ENCODE results near the gene ELOVL5.

ELOVL5 gene

DNA sequence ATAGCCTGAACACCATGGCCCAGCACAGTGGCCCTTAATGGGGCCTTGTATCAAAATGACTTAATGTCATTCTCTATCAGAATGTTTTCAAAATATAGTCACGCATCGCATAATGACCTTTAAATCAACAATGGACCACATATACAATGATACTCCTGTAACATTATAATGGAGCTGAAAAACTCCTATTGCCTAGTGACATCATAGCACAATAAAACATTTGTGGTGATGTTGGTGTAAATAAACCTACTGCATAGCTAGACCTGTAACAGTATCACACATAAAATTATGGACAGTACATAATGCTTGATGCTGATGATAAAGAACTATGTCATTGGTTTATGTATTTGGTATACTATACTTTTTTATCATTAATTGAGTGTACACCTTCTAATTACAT is 9.3 kb downstream of the ELOVL5 start:
- TF ChIP-seq, protein P1, sequence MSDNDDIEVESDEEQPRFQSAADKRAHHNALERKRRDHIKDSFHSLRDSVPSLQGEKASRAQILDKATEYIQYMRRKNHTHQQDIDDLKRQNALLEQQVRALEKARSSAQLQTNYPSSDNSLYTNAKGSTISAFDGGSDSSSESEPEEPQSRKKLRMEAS (IDR thresholded peaks at IDR 0.05), result no peak
- no peak for TF ChIP-seq EP300 (IDR thresholded peaks at IDR 0.05; ENCODE audit: borderline replicate concordance)
- TF ChIP-seq, protein P2, sequence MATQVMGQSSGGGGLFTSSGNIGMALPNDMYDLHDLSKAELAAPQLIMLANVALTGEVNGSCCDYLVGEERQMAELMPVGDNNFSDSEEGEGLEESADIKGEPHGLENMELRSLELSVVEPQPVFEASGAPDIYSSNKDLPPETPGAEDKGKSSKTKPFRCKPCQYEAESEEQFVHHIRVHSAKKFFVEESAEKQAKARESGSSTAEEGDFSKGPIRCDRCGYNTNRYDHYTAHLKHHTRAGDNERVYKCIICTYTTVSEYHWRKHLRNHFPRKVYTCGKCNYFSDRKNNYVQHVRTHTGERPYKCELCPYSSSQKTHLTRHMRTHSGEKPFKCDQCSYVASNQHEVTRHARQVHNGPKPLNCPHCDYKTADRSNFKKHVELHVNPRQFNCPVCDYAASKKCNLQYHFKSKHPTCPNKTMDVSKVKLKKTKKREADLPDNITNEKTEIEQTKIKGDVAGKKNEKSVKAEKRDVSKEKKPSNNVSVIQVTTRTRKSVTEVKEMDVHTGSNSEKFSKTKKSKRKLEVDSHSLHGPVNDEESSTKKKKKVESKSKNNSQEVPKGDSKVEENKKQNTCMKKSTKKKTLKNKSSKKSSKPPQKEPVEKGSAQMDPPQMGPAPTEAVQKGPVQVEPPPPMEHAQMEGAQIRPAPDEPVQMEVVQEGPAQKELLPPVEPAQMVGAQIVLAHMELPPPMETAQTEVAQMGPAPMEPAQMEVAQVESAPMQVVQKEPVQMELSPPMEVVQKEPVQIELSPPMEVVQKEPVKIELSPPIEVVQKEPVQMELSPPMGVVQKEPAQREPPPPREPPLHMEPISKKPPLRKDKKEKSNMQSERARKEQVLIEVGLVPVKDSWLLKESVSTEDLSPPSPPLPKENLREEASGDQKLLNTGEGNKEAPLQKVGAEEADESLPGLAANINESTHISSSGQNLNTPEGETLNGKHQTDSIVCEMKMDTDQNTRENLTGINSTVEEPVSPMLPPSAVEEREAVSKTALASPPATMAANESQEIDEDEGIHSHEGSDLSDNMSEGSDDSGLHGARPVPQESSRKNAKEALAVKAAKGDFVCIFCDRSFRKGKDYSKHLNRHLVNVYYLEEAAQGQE (IDR thresholded peaks at IDR 0.05; ENCODE audit: low read depth), result no peak
- TF ChIP-seq YY1 (IDR thresholded peaks at IDR 0.05; ENCODE audit: low read depth), result no peak
- TF ChIP-seq ZBTB7A (IDR thresholded peaks at IDR 0.05; ENCODE audit: low read depth), result no peak
- no peak for TF ChIP-seq TAF1 (IDR thresholded peaks at IDR 0.05; ENCODE audit: low read depth)
- TF ChIP-seq TEAD4 (IDR thresholded peaks at IDR 0.05), result no peak
- TF ChIP-seq EGR1 (IDR thresholded peaks at IDR 0.05), result no peak
- no peak for TF ChIP-seq TCF12 (IDR thresholded peaks at IDR 0.05; ENCODE audit: low read depth)
- TF ChIP-seq CEBPB (IDR thresholded peaks at IDR 0.05), result no peak
- TF ChIP-seq CREB1 (IDR thresholded peaks at IDR 0.05; ENCODE audit: low read depth), result no peak
- TF ChIP-seq FOXM1 (IDR thresholded peaks at IDR 0.05; ENCODE audit: borderline replicate concordance, low read depth), result no peak
- no peak for TF ChIP-seq NFIC (IDR thresholded peaks at IDR 0.05)
- TF ChIP-seq RAD21 (IDR thresholded peaks at IDR 0.05; ENCODE audit: low read depth), result no peak
- TF ChIP-seq, protein P3, sequence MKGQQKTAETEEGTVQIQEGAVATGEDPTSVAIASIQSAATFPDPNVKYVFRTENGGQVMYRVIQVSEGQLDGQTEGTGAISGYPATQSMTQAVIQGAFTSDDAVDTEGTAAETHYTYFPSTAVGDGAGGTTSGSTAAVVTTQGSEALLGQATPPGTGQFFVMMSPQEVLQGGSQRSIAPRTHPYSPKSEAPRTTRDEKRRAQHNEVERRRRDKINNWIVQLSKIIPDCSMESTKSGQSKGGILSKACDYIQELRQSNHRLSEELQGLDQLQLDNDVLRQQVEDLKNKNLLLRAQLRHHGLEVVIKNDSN (IDR thresholded peaks at IDR 0.05), result no peak

DNA sequence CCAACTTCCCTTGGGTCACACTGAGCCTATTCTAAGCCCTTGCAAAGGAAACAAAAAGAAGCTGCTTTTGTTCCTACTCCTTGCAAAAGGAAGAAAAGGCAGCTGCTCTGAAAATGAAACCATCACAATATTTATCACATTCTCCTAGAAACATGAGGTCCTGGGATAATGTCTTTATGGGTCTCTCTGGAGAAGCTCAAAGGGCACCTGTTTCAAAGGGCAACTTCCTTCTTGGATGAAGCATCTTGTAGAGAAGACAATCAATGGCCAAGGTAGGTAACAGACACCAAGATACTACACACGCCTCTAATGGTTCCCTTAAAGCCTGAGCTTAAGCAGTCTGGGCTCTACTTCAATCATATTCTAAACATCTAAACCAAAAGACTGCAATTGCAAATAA is 10.4 kb downstream of the ELOVL5 start:
- TF ChIP-seq EP300 (IDR thresholded peaks at IDR 0.05; ENCODE audit: borderline replicate concordance) (no peak), RAD21 (IDR thresholded peaks at IDR 0.05; ENCODE audit: low read depth) (no peak), CEBPB (IDR thresholded peaks at IDR 0.05) (no peak), FOXM1 (IDR thresholded peaks at IDR 0.05; ENCODE audit: borderline replicate concordance, low read depth) (no peak), TAF1 (IDR thresholded peaks at IDR 0.05; ENCODE audit: low read depth) (no peak), TEAD4 (IDR thresholded peaks at IDR 0.05) (no peak)
- TF ChIP-seq, protein P2 (IDR thresholded peaks at IDR 0.05; ENCODE audit: low read depth), result no peak

DNA sequence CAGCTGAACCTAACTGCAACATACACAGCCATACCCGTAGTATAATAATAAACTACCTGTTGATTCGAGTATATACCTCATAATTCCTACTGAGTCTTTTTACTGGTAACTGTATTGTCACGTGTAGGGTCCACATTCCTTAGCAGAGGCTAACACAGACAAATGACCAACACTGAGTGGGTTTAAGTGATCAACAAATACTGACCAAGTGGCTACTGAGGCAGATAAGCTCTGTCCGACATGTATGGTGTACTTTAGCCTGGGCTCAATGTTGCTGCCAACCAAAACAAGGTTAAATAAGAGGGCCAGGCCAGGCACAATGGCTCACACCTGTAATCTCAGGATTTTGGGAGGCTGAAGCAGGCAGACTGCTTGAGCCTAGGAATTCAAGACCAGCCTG is 12.7 kb downstream of the ELOVL5 start:
- TF ChIP-seq TCF12 (IDR thresholded peaks at IDR 0.05; ENCODE audit: low read depth) (no peak), CREB1 (IDR thresholded peaks at IDR 0.05; ENCODE audit: low read depth) (no peak), FOXM1 (IDR thresholded peaks at IDR 0.05; ENCODE audit: borderline replicate concordance, low read depth) (no peak), CEBPB (IDR thresholded peaks at IDR 0.05) (no peak), TEAD4 (IDR thresholded peaks at IDR 0.05) (no peak), EGR1 (IDR thresholded peaks at IDR 0.05) (no peak), TAF1 (IDR thresholded peaks at IDR 0.05; ENCODE audit: low read depth) (no peak)
- TF ChIP-seq, protein P2 (IDR thresholded peaks at IDR 0.05; ENCODE audit: low read depth), result no peak
- TF ChIP-seq, protein P3 (IDR thresholded peaks at IDR 0.05), result no peak

DNA sequence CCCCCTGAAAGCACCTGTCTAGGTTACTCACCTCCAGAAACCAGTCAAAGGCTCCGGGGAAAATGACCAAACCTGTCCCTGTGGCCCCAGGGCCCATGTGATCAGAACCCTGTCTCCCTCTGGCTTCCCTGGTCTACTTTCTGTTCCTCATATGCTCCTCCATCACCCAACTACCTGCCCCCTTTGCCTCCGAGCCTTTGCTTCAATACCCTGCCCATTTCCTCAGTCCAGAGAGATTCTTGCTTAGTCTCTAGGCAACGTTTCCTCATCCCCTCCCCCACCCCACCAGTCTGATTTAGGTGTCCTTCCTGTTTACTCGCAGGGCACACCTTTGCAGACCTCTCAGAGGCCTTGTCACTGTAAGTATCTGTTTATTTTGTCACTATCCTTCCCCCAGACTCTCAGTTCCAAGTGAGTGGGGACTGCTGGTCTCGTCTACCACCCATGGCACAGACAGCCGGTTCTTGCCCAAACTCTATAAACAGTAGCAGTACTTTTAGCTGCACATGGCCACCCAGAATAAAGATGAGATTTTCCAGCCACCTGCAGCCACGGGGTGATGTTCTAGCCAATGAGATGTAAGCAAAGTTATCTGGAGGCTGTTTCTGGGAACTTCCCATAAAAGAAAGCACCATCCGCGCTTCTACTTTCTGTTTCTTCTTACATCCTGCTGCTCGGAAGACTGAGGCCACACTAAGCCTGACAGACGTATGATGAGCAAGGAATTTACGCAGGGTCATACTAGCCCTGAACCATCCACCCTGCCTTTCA is 13.3 kb downstream of the ELOVL5 start:
- no peak for TF ChIP-seq FOXM1 (IDR thresholded peaks at IDR 0.05; ENCODE audit: borderline replicate concordance, low read depth)

Measured in Ishikawa (cell line).